OCI-LY1 (cell line): ENCODE data around the gene MYLK3.

Source experiments
- H2AFZ ChIP-seq: fragments of 200-600 bp; sonication (generic), shearing (Covaris generic); 2 replicates; pipeline ENCODE4 v1.6.0; 2014; ENCODE audit warnings: antibody characterized with exemption, mild to moderate bottlenecking, low read length
- H3F3A ChIP-seq: fragments of 200-600 bp; sonication (generic), shearing (Covaris generic); 2 replicates; pipeline ENCODE4 v1.6.0; 2014; ENCODE audit warnings: mild to moderate bottlenecking, antibody characterized with exemption, low read length, moderate library complexity; ENCODE audit not compliant: insufficient read depth
- H3K27ac ChIP-seq: fragments of 200-600 bp; sonication (generic); 2 replicates; pipeline ENCODE4 v1.5.1; 2014; ENCODE audit warnings: low read length, mixed run types, mild to moderate bottlenecking, low read depth; ENCODE audit not compliant: poor library complexity, severe bottlenecking
- H3K27me3 ChIP-seq: fragments of 200-600 bp; sonication (generic); 2 replicates; pipeline ENCODE4 v1.6.0; 2014; ENCODE audit warnings: antibody characterized with exemption, mild to moderate bottlenecking, low read length, moderate library complexity; ENCODE audit not compliant: insufficient read depth
- H3K36me3 ChIP-seq: fragments of 200-600 bp; sonication (generic); 2 replicates; pipeline ENCODE4 v1.6.1; 2014; ENCODE audit warnings: mild to moderate bottlenecking, antibody characterized with exemption, low read length, moderate library complexity, mixed read lengths; ENCODE audit not compliant: insufficient read depth
- H3K4me1 ChIP-seq: fragments of 200-600 bp; sonication (generic); 2 replicates; pipeline ENCODE4 v1.5.1; 2014; ENCODE audit warnings: mild to moderate bottlenecking, low read length, moderate library complexity; ENCODE audit not compliant: insufficient read depth, severe bottlenecking
- H3K4me2 ChIP-seq: fragments of 200-600 bp; sonication (generic), shearing (Covaris generic); 2 replicates; pipeline ENCODE4 v1.6.1; 2014; ENCODE audit warnings: low read length
- H3K4me3 ChIP-seq: fragments of 200-600 bp; sonication (generic); 2 replicates; pipeline ENCODE4 v1.5.1; 2014; ENCODE audit warnings: low read length, low read depth, mild to moderate bottlenecking, mixed read lengths; ENCODE audit not compliant: poor library complexity, severe bottlenecking
- H3K79me2 ChIP-seq: fragments of 200-600 bp; shearing (Covaris generic); 2 replicates; pipeline ENCODE4 v1.6.1; 2016; ENCODE audit warnings: mixed run types, low read length, mixed read lengths; ENCODE audit not compliant: insufficient read depth
- H3K9ac ChIP-seq: fragments of 200-600 bp; sonication (generic), shearing (Covaris generic); 2 replicates; pipeline ENCODE4 v1.6.1; 2014; ENCODE audit warnings: mild to moderate bottlenecking, low read length, mixed read lengths
- H3K9me2 ChIP-seq: fragments of 200-600 bp; sonication (generic), shearing (Covaris generic); 2 replicates; pipeline ENCODE4 v1.6.1; 2014; ENCODE audit warnings: low read depth, mild to moderate bottlenecking, low read length, mixed read lengths
- H3K9me3 ChIP-seq: fragments of 200-600 bp; shearing (Covaris generic); 2 replicates; pipeline ENCODE4 v1.6.1; 2014; ENCODE audit warnings: low read length, mixed read lengths
- H4K20me1 ChIP-seq: fragments of 200-600 bp; sonication (generic), shearing (Covaris generic); 2 replicates; pipeline ENCODE4 v1.6.0; 2016; ENCODE audit warnings: mild to moderate bottlenecking, low read length; ENCODE audit not compliant: insufficient read depth
- CTCF ChIP-seq: fragments of 200-600 bp; sonication (generic), shearing (Covaris generic); IDR thresholded peaks from 2 replicates; pipeline ENCODE4 v1.5.1; 2017; ENCODE audit warnings: mild to moderate bottlenecking, antibody characterized with exemption, low read length, moderate library complexity, mixed read lengths
- EZH2 ChIP-seq: fragments of 200-600 bp; sonication (generic), shearing (Covaris generic); IDR thresholded peaks from 2 replicates; pipeline ENCODE4 v1.8.0; 2017; ENCODE audit warnings: borderline replicate concordance, mixed run types, mild to moderate bottlenecking, antibody characterized with exemption, low read length, moderate library complexity, mixed read lengths

Gene MYLK3

GRCh38 chr16:46727184-46727583 is 21.0 kb downstream of the MYLK3 start:
- Histone ChIP-seq H3K27me3 (no peaks in the 10 kb centered on the region), H3F3A (no peaks in the 10 kb centered on the region), H3K79me2 (no peaks in the 10 kb centered on the region), H4K20me1 (no peaks in the 10 kb centered on the region), H3K4me3 (no peak overlapping the region), H3K36me3 (no peaks in the 10 kb centered on the region; the same call in 1 of the 2 replicates), H3K27ac (no peak overlapping the region), H3K9ac (no peak overlapping the region), H2AFZ (no peak overlapping the region), H3K9me2 (no peaks in the 10 kb centered on the region), H3K4me2 (no peak overlapping the region), H3K4me1 (peaks cover 12% of the 10 kb centered on the region), H3K9me3 (peaks cover 4% of the 10 kb centered on the region)
- no peak for TF ChIP-seq CTCF
- TF ChIP-seq EZH2, result no peak

GRCh38 chr16:46721885-46722284 is 26.3 kb downstream of the MYLK3 start:
- Histone ChIP-seq H3K4me1 (peaks cover 13% of the 10 kb centered on the region), H3F3A (no peaks in the 10 kb centered on the region), H4K20me1 (no peaks in the 10 kb centered on the region), H3K4me2 (no peak overlapping the region), H3K4me3 (no peak overlapping the region), H2AFZ (no peak overlapping the region), H3K27me3 (no peaks in the 10 kb centered on the region), H3K9ac (no peak overlapping the region), H3K9me3 (peaks cover 4% of the 10 kb centered on the region), H3K79me2 (no peaks in the 10 kb centered on the region), H3K9me2 (no peaks in the 10 kb centered on the region), H3K27ac (no peak overlapping the region), H3K36me3 (no peaks in the 10 kb centered on the region; the same call in 1 of the 2 replicates)
- no peak for TF ChIP-seq CTCF
- no peak for TF ChIP-seq EZH2

- TF ChIP-seq EZH2, result no peak
- TF ChIP-seq CTCF, result no peak
- Histone ChIP-seq H3K27ac (no peak overlapping the region), H3K4me2 (no peak overlapping the region), H3K36me3 (no peaks in the 10 kb centered on the region; the same call in 1 of the 2 replicates), H4K20me1 (no peaks in the 10 kb centered on the region), H3K9me2 (no peaks in the 10 kb centered on the region), H3K4me1 (peaks cover 26% of the 10 kb centered on the region), H3K9ac (no peak overlapping the region), H2AFZ (no peak overlapping the region), H3K9me3 (peaks cover 4% of the 10 kb centered on the region), H3F3A (no peaks in the 10 kb centered on the region), H3K27me3 (no peaks in the 10 kb centered on the region), H3K4me3 (no peak overlapping the region), H3K79me2 (no peaks in the 10 kb centered on the region)
Measured at GRCh38 chr16:46720619-46721018, 27.5 kb downstream of the MYLK3 start.
